ENCODE measurements around the gene SPAG5. TPM values are rescaled to one million over a fixed set of nuclear protein-coding genes. Genes with fewer than 3 reads are reported as not detected.
A peak's percentile ranks its signal among the peaks of the same experiment; 100 is the strongest.

Gene SPAG5
- total RNA-seq, 1 donor from 2014 or later: 8.3 TPM

- DNase-seq (ENCODE audit: extremely low spot score in 2 of 2): no peak
- no peak overlapping the region for H3K27ac ChIP-seq
- no peaks in the 10 kb centered on the region for H3K9me3 ChIP-seq
- TF ChIP-seq POLR2AphosphoS5 (IDR thresholded peaks at IDR 0.05; ENCODE audit: insufficient read depth in 1 of 2, low read depth in 1 of 2): no peak
- TF ChIP-seq POLR2A (IDR thresholded peaks at IDR 0.05): no peak
- TF ChIP-seq, protein P1, sequence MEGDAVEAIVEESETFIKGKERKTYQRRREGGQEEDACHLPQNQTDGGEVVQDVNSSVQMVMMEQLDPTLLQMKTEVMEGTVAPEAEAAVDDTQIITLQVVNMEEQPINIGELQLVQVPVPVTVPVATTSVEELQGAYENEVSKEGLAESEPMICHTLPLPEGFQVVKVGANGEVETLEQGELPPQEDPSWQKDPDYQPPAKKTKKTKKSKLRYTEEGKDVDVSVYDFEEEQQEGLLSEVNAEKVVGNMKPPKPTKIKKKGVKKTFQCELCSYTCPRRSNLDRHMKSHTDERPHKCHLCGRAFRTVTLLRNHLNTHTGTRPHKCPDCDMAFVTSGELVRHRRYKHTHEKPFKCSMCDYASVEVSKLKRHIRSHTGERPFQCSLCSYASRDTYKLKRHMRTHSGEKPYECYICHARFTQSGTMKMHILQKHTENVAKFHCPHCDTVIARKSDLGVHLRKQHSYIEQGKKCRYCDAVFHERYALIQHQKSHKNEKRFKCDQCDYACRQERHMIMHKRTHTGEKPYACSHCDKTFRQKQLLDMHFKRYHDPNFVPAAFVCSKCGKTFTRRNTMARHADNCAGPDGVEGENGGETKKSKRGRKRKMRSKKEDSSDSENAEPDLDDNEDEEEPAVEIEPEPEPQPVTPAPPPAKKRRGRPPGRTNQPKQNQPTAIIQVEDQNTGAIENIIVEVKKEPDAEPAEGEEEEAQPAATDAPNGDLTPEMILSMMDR (IDR thresholded peaks at IDR 0.05): no peak
- H3K27me3 ChIP-seq: no peaks in the 10 kb centered on the region
- H3K36me3 ChIP-seq: peaks cover 0 to 12% of the 10 kb centered on the region in 2 donors
- intact Hi-C loops (cut with DNase I): loop anchor here (1.0 kb wide), 1 partner anchor 45 kb away; no protein-coding TSS in a partner anchor
- H3K4me3 ChIP-seq: no peak overlapping the region
- peaks cover 10% of the 10 kb centered on the region for H3K4me1 ChIP-seq
Observed at GRCh38 chr17:28580959-28581358, 17.9 kb downstream of the SPAG5 start.

GRCh38 chr17:28579526-28579925 lies 19.3 kb downstream of the SPAG5 start:
- TF ChIP-seq POLR2AphosphoS5 (IDR thresholded peaks at IDR 0.05; ENCODE audit: insufficient read depth in 1 of 2, low read depth in 1 of 2): no peak
- TF ChIP-seq POLR2A (IDR thresholded peaks at IDR 0.05): no peak
- TF ChIP-seq, protein P1 (IDR thresholded peaks at IDR 0.05): no peak
- Histone ChIP-seq H3K4me1 (peaks cover 11% of the 10 kb centered on the region), H3K36me3 (peaks cover 0 to 7% of the 10 kb centered on the region in 2 donors), H3K4me3 (no peak overlapping the region), H3K9me3 (no peaks in the 10 kb centered on the region), H3K27ac (no peak overlapping the region), H3K27me3 (no peaks in the 10 kb centered on the region)
- DNase-seq (ENCODE audit: extremely low spot score in 2 of 2): no peak
- intact Hi-C loops (cut with DNase I): no loop called here

DNA sequence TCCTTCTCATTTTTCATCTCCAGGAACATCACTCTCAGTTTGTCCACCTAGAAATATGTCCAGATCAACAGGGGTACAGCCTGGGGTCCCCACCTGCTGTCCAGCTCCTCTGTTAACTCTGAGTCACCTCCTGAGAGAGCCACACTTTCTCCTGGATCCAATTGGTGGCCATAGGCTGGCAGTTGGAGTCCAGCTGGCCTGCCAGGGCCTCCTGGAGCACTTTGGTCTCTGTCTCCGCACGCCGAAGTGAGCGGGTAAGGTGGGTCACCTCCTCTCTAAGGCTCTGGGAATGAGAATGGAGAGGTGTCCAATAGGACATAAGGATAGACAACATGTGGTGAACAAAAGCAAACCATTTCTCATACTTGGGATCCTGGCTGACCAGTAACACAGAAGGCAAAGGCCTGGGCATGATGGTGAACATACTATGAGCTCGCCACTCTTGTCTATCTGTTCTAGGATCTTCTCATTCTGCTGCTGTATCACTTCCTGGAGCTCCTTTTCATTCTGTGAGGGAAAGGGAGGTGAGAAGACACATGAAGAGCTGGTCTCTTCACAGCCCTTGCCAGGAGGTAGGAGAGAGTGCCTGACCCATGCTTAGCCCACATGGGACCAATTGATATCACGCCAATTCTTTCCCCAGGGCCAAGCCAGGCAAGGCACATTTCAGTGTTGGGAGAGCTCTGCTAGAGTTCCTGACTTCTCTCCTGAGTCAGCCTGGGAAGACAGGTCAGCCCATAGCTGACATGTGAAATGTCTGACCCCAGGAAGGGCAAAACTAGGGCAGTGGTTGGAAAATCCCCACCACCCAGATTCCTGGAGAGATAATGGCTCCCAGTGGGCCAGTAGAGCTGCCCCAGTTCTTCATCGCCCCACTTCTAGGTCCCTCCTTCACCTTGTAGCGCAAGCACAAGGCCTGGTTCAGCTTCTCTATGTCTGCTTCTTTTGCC lies 20.3 kb downstream of the SPAG5 start:
- TF ChIP-seq POLR2AphosphoS5 (IDR thresholded peaks at IDR 0.05; ENCODE audit: insufficient read depth in 1 of 2, low read depth in 1 of 2) (no peak), POLR2A (IDR thresholded peaks at IDR 0.05) (no peak)
- TF ChIP-seq, protein P1 (IDR thresholded peaks at IDR 0.05): no peak
- Histone ChIP-seq H3K4me1 (peaks cover 11% of the 10 kb centered on the region), H3K27me3 (no peaks in the 10 kb centered on the region), H3K27ac (no peak overlapping the region), H3K36me3 (no peaks in the 10 kb centered on the region), H3K4me3 (no peak overlapping the region), H3K9me3 (no peaks in the 10 kb centered on the region)
- intact Hi-C loops (cut with DNase I): no loop called here
- no peak for DNase-seq (ENCODE audit: extremely low spot score in 2 of 2)

DNA sequence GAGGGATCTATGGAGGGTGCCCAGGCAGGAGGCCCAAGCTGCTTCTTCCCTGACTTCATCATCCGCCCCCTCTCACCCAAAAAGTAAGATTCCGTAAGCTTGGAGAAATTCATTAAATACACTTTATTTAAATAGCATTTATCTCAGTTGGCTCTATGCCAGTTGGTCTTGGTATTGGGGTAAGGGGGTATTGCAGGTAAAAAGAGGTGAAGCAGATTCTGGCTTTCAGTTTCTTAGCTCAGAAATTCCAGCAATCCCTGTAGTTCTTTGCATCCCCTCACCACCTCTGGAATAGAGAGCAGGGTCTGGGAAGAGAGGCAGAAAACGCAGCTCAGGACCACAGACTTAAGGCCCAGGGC lies 21.4 kb downstream of the SPAG5 start:
- Histone ChIP-seq H3K4me3 (peak overlapping the region in 1 of 2 donors; percentile 21), H3K36me3 (no peaks in the 10 kb centered on the region), H3K9me3 (no peaks in the 10 kb centered on the region), H3K4me1 (peaks cover 14% of the 10 kb centered on the region), H3K27me3 (no peaks in the 10 kb centered on the region), H3K27ac (peak overlapping the region; percentile 28)
- intact Hi-C loops (cut with DNase I): no loop called here
- DNase-seq (ENCODE audit: extremely low spot score in 2 of 2): no peak
- no peak for TF ChIP-seq POLR2A (IDR thresholded peaks at IDR 0.05)
- no peak for TF ChIP-seq POLR2AphosphoS5 (IDR thresholded peaks at IDR 0.05; ENCODE audit: insufficient read depth in 1 of 2, low read depth in 1 of 2)
- TF ChIP-seq, protein P1 (IDR thresholded peaks at IDR 0.05): no peak
